ENCODE measurements around the gene AGTPBP1.
"Not testable (repeated sequence)": the region's sequence is repeated elsewhere in the genome, so short reads cannot be mapped to it uniquely, and the experiment has no call there.

Gene AGTPBP1

GRCh38 chr9:85631809-85632208 is 109.9 kb downstream of the AGTPBP1 start:
- no peak for DNase-seq (ENCODE audit: low spot score)

GRCh38 chr9:85630676-85631075 is 111.1 kb downstream of the AGTPBP1 start:
- no peak for DNase-seq (ENCODE audit: low spot score)

GRCh38 chr9:85617141-85617670 is 124.5 kb downstream of the AGTPBP1 start:
- DNase-seq (ENCODE audit: low spot score), result no peak

GRCh38 chr9:85615792-85616191 is 126.0 kb downstream of the AGTPBP1 start:
- DNase-seq (ENCODE audit: low spot score), result no peak

GRCh38 chr9:85610074-85610860 is 131.5 kb downstream of the AGTPBP1 start:
- DNase-seq (ENCODE audit: low spot score), result peak; percentile 77

- no peak for DNase-seq (ENCODE audit: low spot score)
These were observed 135.8 kb downstream of the AGTPBP1 start for GRCh38 chr9:85605905-85606304.

- DNase-seq (ENCODE audit: low spot score), result no peak
These were observed 137.8 kb downstream of the AGTPBP1 start for GRCh38 chr9:85603936-85604335.

- no peak for DNase-seq (ENCODE audit: low spot score)
These were observed 139.0 kb downstream of the AGTPBP1 start for GRCh38 chr9:85602742-85603141.

- DNase-seq (ENCODE audit: low spot score), result no peak
These were observed 141.0 kb downstream of the AGTPBP1 start for GRCh38 chr9:85600675-85601263.

GRCh38 chr9:85599540-85600105 is 142.1 kb downstream of the AGTPBP1 start:
- DNase-seq (ENCODE audit: low spot score), result no peak

GRCh38 chr9:85594316-85594715 is 147.4 kb downstream of the AGTPBP1 start:
- no peak for DNase-seq (ENCODE audit: low spot score)

- no peak for DNase-seq (ENCODE audit: low spot score)
These were observed 155.1 kb downstream of the AGTPBP1 start for GRCh38 chr9:85586684-85587083.

- no peak for DNase-seq (ENCODE audit: low spot score)
These were observed 164.3 kb downstream of the AGTPBP1 start for GRCh38 chr9:85577353-85577952.

GRCh38 chr9:85575868-85576267 is 165.9 kb downstream of the AGTPBP1 start:
- no peak for DNase-seq (ENCODE audit: low spot score)

- DNase-seq (ENCODE audit: low spot score), result not testable (repeated sequence)
These were observed 168.2 kb downstream of the AGTPBP1 start for GRCh38 chr9:85573546-85573945.

- not testable (repeated sequence) for DNase-seq (ENCODE audit: low spot score)
These were observed 168.8 kb downstream of the AGTPBP1 start for GRCh38 chr9:85572917-85573316.

GRCh38 chr9:85569988-85570387 is 171.8 kb downstream of the AGTPBP1 start:
- no peak for DNase-seq (ENCODE audit: low spot score)

- DNase-seq (ENCODE audit: low spot score), result no peak
These were observed 182.2 kb downstream of the AGTPBP1 start for GRCh38 chr9:85559526-85559925.

- DNase-seq (ENCODE audit: low spot score), result no peak
These were observed 187.4 kb downstream of the AGTPBP1 start for GRCh38 chr9:85554349-85554748.

- no peak for DNase-seq (ENCODE audit: low spot score)
These were observed 188.3 kb downstream of the AGTPBP1 start for GRCh38 chr9:85553475-85553874.

GRCh38 chr9:85547599-85547998 is 194.2 kb downstream of the AGTPBP1 start:
- no peak for DNase-seq (ENCODE audit: low spot score)

- no peak for DNase-seq (ENCODE audit: low spot score)
These were observed 198.6 kb downstream of the AGTPBP1 start for GRCh38 chr9:85543196-85543595.

- DNase-seq (ENCODE audit: low spot score), result no peak
These were observed 199.9 kb downstream of the AGTPBP1 start for GRCh38 chr9:85541876-85542275.

Measured in LoVo (cell line).